HFF-Myc (cell line): ENCODE measurements around the gene SLC7A5.

ENCODE experiments used
- DNase-seq: peaks from one replicate; pipeline ENCODE4 v3.0.0-alpha.2; 2011; ENCODE audit warnings: low read depth; ENCODE audit errors: extremely low read depth
- H3K4me3 ChIP-seq: replicated peaks from 2 replicates; pipeline ENCODE4 v1.5.1; 2011; ENCODE audit warnings: low read depth, mild to moderate bottlenecking, control low read depth, low read length
- TF ChIP-seq, protein P1 (sequence below): IDR thresholded peaks from 2 replicates; pipeline ENCODE4 v1.5.1; 2012; ENCODE audit warnings: mild to moderate bottlenecking, low read depth, low read length, control low read depth; ENCODE audit errors: missing control alignments

The SLC7A5 gene

DNA sequence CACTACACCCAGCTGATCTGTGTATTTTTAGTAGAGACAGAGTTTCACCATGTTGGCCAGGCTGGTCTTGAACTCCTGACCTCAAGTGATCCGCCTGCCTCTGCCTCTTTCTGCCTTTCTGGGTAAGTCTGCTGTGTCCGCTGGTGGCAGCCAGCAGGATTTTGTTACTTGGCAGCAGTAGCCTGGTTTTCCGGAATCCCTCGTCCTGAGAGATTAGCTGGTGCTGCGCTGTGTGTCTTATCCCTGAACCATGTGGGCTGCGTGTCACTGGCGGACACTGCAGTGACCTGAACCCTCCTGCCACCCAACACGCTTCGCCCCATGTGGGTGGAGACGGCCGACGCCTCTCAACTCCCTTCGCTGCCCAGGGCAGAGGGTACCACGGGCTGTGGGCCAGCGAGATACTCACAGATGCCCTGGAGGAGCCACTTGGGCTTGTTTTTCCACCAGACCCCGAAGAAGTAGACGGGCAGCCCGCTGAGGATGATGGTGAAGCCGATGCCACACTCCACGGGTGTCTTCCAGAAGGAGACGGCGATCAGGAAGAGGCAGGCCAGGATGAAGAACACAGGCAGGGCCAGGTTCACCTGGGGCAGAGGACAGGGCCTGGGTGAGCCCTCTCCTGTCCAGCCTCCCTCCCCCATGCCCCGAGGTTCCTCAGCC, 35.2 kb downstream of the SLC7A5 start:
- no peak overlapping the region for H3K4me3 ChIP-seq
- no peak for DNase-seq

GRCh38 chr16:87833548-87833947, 35.8 kb downstream of the SLC7A5 start:
- TF ChIP-seq, protein P1, sequence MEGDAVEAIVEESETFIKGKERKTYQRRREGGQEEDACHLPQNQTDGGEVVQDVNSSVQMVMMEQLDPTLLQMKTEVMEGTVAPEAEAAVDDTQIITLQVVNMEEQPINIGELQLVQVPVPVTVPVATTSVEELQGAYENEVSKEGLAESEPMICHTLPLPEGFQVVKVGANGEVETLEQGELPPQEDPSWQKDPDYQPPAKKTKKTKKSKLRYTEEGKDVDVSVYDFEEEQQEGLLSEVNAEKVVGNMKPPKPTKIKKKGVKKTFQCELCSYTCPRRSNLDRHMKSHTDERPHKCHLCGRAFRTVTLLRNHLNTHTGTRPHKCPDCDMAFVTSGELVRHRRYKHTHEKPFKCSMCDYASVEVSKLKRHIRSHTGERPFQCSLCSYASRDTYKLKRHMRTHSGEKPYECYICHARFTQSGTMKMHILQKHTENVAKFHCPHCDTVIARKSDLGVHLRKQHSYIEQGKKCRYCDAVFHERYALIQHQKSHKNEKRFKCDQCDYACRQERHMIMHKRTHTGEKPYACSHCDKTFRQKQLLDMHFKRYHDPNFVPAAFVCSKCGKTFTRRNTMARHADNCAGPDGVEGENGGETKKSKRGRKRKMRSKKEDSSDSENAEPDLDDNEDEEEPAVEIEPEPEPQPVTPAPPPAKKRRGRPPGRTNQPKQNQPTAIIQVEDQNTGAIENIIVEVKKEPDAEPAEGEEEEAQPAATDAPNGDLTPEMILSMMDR, result no peak
- no peak for DNase-seq
- H3K4me3 ChIP-seq, result no peak overlapping the region

More for the DNA sequence above, 35.2 kb downstream of the SLC7A5 start:
- TF ChIP-seq, protein P1, result no peak

- no peak for DNase-seq
- no peak overlapping the region for H3K4me3 ChIP-seq
These were observed 36.4 kb downstream of the SLC7A5 start for GRCh38 chr16:87832741-87833502.

DNA sequence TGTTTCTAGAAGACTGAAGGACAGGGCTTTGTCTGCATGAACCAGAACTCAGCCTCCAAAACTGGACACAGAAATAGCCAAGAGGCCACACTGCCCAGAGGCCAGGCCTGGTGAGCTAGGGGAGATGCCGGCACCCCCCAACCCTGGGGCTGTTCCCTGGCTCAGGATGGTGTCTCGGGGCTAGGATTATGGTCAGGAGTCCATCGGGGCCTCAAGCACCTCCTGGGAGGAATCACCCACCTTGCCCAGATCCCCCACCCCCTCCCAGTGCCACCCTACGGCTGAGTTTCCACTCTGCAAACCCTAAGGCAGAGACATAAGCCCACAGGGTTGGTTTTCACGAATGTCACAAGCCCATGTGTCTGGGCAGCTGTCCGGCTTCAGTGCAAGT, 37.2 kb downstream of the SLC7A5 start:
- DNase-seq, result no peak
- TF ChIP-seq, protein P1, result no peak
- H3K4me3 ChIP-seq, result no peak overlapping the region

More at GRCh38 chr16:87832741-87833502, 36.4 kb downstream of the SLC7A5 start:
- TF ChIP-seq, protein P1, result no peak

DNA sequence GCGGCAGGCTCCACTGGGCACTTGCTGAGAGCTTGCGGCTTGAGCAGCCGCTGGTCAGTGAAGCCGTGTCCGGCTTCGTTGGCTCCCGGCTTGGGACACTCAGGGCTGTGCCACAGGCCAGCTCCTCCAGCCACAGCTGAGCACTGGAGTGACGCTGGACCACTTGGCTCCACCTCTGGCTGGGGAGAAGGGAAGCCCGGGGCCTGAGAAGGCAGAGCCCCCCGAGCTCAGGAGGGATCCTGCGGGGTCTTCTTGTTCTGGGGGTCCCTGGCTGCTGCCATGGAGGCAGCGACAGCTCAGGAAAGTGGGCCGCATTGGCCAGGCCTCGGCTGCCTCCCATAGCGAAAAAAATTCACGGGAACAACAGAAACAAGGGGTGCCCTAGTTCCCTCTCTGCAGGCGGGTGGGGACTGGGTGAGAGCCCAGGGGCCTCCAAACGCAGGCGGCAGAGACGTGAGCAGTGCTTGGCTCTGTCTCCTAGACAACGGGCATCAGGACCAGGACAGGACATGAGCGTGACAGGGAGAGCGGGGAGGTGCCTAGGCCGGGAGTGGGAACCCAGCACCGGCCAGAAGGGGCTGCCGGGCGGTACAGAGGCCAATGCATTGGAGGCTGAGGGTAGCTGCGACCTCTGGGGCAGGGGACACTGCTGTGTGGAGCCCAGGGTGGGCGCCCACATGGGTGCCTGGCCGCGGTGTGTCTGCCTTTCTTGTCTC, 37.7 kb downstream of the SLC7A5 start:
- no peak overlapping the region for H3K4me3 ChIP-seq
- no peak for DNase-seq
- TF ChIP-seq, protein P1, result no peak

DNA sequence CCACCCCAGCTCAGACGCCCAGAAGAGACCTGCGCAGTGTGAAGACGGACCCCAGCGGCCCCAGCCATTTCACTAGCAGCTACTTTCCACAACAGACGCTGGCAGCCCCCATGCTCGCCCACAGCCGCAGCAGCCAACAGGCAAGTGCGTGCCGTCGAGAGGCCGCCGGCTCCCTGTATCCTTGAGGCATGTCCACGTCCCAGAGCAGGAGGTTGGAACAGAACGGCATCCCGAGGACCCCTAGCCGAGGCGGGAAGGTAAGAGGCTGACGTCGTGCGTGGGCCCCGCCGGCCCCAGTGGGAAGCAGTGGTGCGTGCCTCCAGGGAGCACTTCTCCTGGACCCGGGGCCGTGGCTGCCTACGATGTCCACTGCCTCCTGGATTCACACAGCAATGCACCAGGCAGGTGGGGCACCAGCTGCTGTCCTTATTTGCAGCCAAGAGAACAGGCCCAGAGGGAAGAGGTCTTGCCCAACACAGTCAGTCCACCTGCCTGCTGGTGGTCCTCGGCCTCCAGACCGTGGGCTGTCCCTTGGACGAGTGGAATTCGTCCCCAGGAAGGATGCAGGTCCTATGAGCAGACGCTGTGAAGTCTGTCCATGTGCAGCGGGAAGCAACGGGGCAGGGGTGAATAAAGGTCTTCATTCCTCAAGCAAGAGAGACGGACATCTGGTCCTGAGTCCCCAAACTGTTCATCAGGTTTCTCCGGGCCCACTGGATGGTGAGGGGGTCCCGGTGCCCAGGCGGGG, 38.5 kb downstream of the SLC7A5 start:
- DNase-seq, result no peak
- TF ChIP-seq, protein P1, result no peak
- H3K4me3 ChIP-seq, result no peak overlapping the region
